Osteoblast (primary cell): Measurements from ENCODE around the gene IBA57. TPM values are rescaled to one million over a fixed set of nuclear protein-coding genes. Genes with fewer than 3 reads are reported as not detected.
"Not testable (repeated sequence)": the region's sequence is repeated elsewhere in the genome, so short reads cannot be mapped to it uniquely, and the experiment has no call there.

Experiments
- DNase-seq: peaks from one replicate; pipeline ENCODE4 v3.0.0; 2011; ENCODE audit warnings: low spot score, mixed read lengths; ENCODE audit not compliant: insufficient read length; ENCODE audit errors: missing footprints
- H2AFZ ChIP-seq: 2 replicates; pipeline ENCODE4 v1.6.0; 2011; ENCODE audit warnings: mild to moderate bottlenecking, low read length
- H3K27ac ChIP-seq: 2 replicates; pipeline ENCODE4 v1.5.1; 2011; ENCODE audit warnings: mild to moderate bottlenecking, low read depth, low read length, moderate library complexity
- H3K27me3 ChIP-seq: 2 replicates; pipeline ENCODE4 v1.6.0; 2012; ENCODE audit warnings: mild to moderate bottlenecking, control low read depth, inconsistent platforms, low read length, moderate library complexity; ENCODE audit not compliant: insufficient read depth
- H3K36me3 ChIP-seq: 2 replicates; pipeline ENCODE4 v1.5.1; 2011; ENCODE audit warnings: mild to moderate bottlenecking, low read length, control low read depth, moderate library complexity; ENCODE audit not compliant: insufficient read depth
- H3K4me1 ChIP-seq: 2 replicates; pipeline ENCODE4 v1.5.1; 2011; ENCODE audit warnings: mild to moderate bottlenecking, low read length, control low read depth, moderate library complexity; ENCODE audit not compliant: insufficient read depth
- H3K4me2 ChIP-seq: 2 replicates; pipeline ENCODE4 v1.6.0; 2011; ENCODE audit warnings: mild to moderate bottlenecking, low read length; ENCODE audit not compliant: insufficient read depth
- H3K4me3 ChIP-seq: fragments of 200-600 bp; sonication (generic); 3 replicates; pipeline ENCODE4 v1.5.1; 2012; ENCODE audit warnings: mild to moderate bottlenecking, low read length, inconsistent platforms; ENCODE audit not compliant: insufficient read depth
- H3K79me2 ChIP-seq: 2 replicates; pipeline ENCODE4 v1.6.0; 2012; ENCODE audit warnings: mild to moderate bottlenecking, low read length, control low read depth, inconsistent platforms; ENCODE audit not compliant: insufficient read depth
- H3K9me3 ChIP-seq: 2 replicates; pipeline ENCODE4 v1.5.1; 2011; ENCODE audit warnings: low read depth, low read length, control low read depth
- H4K20me1 ChIP-seq: 2 replicates; pipeline ENCODE4 v1.6.0; 2012; ENCODE audit warnings: mild to moderate bottlenecking, low read length, control low read depth; ENCODE audit not compliant: insufficient read depth
- total RNA-seq: library from RNA; depleted of rRNA; stranded (reverse); fragments of >200 nt; gene quantifications from 2 replicates; pipeline ENCODE4 v1.2.3, GENCODE V29; 2012
- TF ChIP-seq, protein P1 (sequence below): IDR thresholded peaks from 2 replicates; pipeline ENCODE4 v1.5.1; 2011; ENCODE audit warnings: mild to moderate bottlenecking, low read depth, low read length, moderate library complexity; ENCODE audit errors: extremely low read depth

IBA57 gene
- total RNA-seq, 1 donor = 4.7 TPM

DNA sequence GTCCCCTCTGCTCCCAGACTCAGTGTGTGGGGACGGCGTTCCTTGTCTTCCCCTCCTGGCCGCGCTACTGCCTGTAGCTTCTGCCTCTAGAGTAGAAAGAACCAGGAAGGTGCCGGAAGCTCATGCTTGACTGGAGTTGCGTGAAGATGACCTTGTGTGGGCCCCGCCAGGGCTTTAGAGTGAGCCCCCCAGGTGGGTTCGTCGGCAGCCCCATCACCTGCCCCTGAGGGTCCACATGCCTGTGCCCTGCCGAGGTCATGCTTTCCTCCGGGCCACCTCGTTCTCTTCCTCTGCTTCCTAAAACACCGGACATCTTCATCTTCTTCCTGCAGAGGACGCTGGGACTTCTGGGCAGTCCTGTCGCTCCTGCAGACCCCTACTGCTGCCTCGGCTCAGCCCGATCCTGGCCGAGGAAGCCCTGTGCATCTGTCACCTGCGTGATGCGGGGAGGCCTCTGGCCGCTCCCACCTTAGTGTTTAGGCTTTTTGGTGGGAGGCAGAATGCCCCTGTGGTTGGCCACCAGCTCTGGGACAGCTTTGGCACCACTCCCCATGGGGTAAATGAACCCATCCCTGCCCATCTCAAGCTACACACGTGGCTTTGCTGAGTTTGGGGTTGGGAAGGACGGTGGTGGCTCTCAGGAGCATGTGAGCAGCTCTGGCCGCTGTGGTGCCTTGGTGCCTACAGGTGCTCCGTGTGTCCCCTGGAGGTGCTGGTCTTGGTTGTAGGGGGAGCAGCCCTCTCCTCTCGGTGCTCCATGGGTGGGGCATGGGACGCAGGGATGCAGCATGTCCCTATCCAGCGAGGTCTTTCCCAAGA is 54.6 kb downstream of the IBA57 start:
- TF ChIP-seq, protein P1, sequence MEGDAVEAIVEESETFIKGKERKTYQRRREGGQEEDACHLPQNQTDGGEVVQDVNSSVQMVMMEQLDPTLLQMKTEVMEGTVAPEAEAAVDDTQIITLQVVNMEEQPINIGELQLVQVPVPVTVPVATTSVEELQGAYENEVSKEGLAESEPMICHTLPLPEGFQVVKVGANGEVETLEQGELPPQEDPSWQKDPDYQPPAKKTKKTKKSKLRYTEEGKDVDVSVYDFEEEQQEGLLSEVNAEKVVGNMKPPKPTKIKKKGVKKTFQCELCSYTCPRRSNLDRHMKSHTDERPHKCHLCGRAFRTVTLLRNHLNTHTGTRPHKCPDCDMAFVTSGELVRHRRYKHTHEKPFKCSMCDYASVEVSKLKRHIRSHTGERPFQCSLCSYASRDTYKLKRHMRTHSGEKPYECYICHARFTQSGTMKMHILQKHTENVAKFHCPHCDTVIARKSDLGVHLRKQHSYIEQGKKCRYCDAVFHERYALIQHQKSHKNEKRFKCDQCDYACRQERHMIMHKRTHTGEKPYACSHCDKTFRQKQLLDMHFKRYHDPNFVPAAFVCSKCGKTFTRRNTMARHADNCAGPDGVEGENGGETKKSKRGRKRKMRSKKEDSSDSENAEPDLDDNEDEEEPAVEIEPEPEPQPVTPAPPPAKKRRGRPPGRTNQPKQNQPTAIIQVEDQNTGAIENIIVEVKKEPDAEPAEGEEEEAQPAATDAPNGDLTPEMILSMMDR = no peak
- Histone ChIP-seq H3K9me3 (peaks cover 4% of the 10 kb centered on the region), H3K4me2 (no peak overlapping the region), H3K27ac (no peak overlapping the region), H3K27me3 (no peaks in the 10 kb centered on the region), H4K20me1 (no peaks in the 10 kb centered on the region), H2AFZ (no peak overlapping the region), H3K4me1 (no peaks in the 10 kb centered on the region), H3K79me2 (no peaks in the 10 kb centered on the region), H3K4me3 (no peak overlapping the region), H3K36me3 (no peaks in the 10 kb centered on the region)
- DNase-seq = peak; percentile 52

DNA sequence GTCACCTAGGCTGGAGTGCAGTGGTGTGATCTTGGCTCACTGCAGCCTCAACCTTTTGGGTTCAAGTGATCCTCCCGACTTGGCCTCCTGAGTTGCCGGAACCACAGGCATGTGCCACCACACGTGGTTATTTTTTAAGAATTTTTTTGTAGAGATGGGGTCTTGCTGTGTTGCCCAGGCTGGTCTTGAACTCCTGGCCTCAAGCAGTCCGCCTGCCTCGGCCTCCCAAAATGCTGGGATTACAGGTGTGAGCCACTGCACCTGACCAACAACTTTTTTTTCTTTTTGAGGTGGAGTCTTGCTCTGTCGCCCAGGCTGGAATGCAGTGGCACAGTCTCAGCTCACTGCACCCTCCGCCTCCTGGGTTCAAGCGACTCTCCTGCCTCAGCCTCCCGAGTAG is 55.5 kb downstream of the IBA57 start:
- not testable (repeated sequence) for H3K4me2 ChIP-seq, H3K79me2 ChIP-seq, H3K4me1 ChIP-seq, H3K4me3 ChIP-seq, H3K9me3 ChIP-seq, H3K36me3 ChIP-seq, H2AFZ ChIP-seq, H4K20me1 ChIP-seq, H3K27me3 ChIP-seq, DNase-seq, H3K27ac ChIP-seq

DNA sequence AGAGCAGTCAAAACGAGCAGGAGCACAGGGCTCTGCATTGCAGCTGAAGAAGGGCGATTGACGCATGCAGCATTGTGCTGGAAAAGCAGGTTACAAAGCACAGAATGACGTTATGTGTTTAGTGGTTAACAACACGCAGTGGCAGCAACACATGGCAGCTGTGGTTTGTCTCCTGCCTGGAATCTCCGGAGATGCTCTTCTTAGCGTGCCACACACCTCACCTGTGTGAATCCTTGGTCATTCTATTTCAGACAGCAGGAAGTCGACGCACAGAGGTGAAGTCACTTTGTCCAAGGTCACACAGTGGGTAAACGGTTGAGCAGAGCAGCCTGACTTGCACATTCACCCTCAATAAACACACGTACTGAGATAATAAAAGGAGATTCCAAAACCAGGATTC is 56.9 kb downstream of the IBA57 start:
- H3K36me3 ChIP-seq = no peaks in the 10 kb centered on the region
- TF ChIP-seq, protein P1 = no peak
- no peak overlapping the region for H3K4me2 ChIP-seq
- H2AFZ ChIP-seq = no peak overlapping the region
- no peaks in the 10 kb centered on the region for H3K27me3 ChIP-seq
- DNase-seq = no peak
- H3K79me2 ChIP-seq = no peaks in the 10 kb centered on the region
- no peak overlapping the region for H3K27ac ChIP-seq
- peaks cover 5% of the 10 kb centered on the region for H3K9me3 ChIP-seq
- H3K4me3 ChIP-seq = no peak overlapping the region
- peaks cover 4% of the 10 kb centered on the region for H3K4me1 ChIP-seq
- no peaks in the 10 kb centered on the region for H4K20me1 ChIP-seq

DNA sequence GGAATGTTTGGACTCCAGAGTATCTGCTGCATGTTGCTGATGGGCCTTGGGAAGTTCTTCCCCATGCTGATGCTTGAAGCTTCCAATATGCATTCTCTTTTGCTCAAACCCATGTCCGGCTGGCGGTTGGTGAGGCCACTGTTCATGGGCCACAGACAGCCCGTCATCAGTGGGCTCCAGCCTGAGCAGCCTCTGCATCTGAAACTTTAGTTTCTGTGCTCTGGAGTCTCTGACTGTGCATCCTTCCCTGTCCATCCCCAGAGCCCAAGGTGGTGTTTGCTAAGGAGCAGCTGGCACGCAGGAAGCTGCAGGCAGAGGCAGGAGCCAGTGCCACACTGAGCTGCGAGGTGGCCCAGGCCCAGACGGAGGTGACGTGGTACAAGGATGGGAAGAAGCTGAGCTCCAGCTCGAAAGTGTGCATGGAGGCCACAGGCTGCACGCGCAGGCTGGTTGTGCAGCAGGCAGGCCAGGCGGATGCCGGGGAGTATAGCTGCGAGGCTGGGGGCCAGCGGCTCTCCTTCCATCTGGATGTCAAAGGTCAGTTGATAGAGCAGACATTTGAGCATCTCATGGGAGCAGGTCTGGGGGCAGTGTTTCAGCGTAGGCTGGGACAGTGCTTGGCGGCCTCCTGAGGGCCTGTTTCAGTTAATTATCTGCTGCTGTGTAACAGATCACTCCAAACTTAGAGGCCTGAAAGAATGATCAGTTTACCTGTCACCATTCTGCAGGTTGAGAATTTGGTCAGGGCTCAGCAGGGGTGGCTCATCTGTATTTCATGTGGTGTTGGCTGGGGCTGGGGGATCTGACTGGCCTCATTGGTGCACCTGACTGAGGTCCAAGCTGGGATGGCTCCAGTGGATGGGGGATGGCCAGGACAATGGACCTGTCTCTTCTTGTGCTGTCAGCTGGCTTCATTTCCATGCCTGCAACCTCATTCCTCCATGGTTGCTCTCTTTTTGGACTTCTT is 58.9 kb downstream of the IBA57 start:
- Histone ChIP-seq H3K36me3 (no peaks in the 10 kb centered on the region), H2AFZ (no peak overlapping the region), H3K27ac (no peak overlapping the region), H3K9me3 (peaks cover 5% of the 10 kb centered on the region), H3K27me3 (no peaks in the 10 kb centered on the region), H3K4me3 (no peak overlapping the region), H3K4me1 (peaks cover 17% of the 10 kb centered on the region), H3K79me2 (no peaks in the 10 kb centered on the region), H4K20me1 (no peaks in the 10 kb centered on the region), H3K4me2 (no peak overlapping the region)
- peak; percentile 46 for DNase-seq
- TF ChIP-seq, protein P1 = no peak
